ACC112 (cell line): ENCODE data around the gene VTI1A.

Source experiments
- H2AFZ ChIP-seq: fragments of 200-600 bp; sonication (generic); one replicate; pipeline ENCODE4 v1.6.0; 2017; ENCODE audit warnings: antibody characterized with exemption, low read length; ENCODE audit not compliant: unreplicated experiment
- H3K27ac ChIP-seq: fragments of 200-600 bp; sonication (generic); 2 replicates; pipeline ENCODE4 v1.5.1; 2014; ENCODE audit warnings: low read depth, mild to moderate bottlenecking, antibody characterized with exemption, low read length, moderate library complexity
- H3K27me3 ChIP-seq: fragments of 200-600 bp; sonication (generic); 2 replicates; pipeline ENCODE4 v1.6.1; 2014; ENCODE audit warnings: mild to moderate bottlenecking, antibody characterized with exemption, low read length, moderate library complexity, mixed read lengths; ENCODE audit not compliant: insufficient read depth
- H3K36me3 ChIP-seq: fragments of 200-600 bp; sonication (generic); 2 replicates; pipeline ENCODE4 v1.6.1; 2016; ENCODE audit warnings: mild to moderate bottlenecking, antibody characterized with exemption, low read length, moderate library complexity, mixed read lengths; ENCODE audit not compliant: insufficient read depth
- H3K4me1 ChIP-seq: fragments of 200-600 bp; sonication (generic); one replicate; pipeline ENCODE4 v1.6.1; 2016; ENCODE audit warnings: low read length, mixed read lengths; ENCODE audit not compliant: insufficient read depth, unreplicated experiment, control insufficient read depth
- H3K4me3 ChIP-seq: fragments of 200-600 bp; sonication (generic); 2 replicates; pipeline ENCODE4 v1.5.1; 2014; ENCODE audit warnings: mild to moderate bottlenecking, low read depth, low read length
- H3K79me2 ChIP-seq: fragments of 200-600 bp; sonication (generic); one replicate; pipeline ENCODE4 v1.6.0; 2016; ENCODE audit warnings: low read length; ENCODE audit not compliant: control insufficient read depth, unreplicated experiment, insufficient read depth

Gene VTI1A

DNA sequence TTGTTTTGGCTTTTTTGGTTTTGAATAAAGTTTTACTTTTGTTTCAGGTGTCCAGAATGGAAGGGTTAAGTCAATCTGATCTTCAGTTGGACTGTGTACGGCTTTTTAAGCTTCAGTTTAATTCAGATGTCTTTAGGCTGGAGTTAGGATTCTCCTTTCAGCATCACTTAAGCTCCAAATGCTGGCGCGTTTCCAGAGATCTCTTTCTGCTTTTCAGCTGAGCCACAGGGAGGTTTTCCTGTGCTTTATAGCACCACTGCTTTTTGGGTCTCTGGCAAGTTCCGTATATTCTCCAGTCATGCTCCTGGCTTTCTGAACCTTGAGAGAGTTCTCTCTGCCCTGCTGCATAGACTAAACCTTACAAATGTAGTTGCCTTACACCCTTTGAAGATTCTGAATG, 60.0 kb downstream of the VTI1A start:
- no peaks in the 10 kb centered on the region for H3K36me3 ChIP-seq
- H3K79me2 ChIP-seq, result no peaks in the 10 kb centered on the region
- no peaks in the 10 kb centered on the region for H3K27me3 ChIP-seq
- no peak overlapping the region for H3K27ac ChIP-seq
- H3K4me3 ChIP-seq, result no peak overlapping the region
- H3K4me1 ChIP-seq, result no peaks in the 10 kb centered on the region
- H2AFZ ChIP-seq, result no peak overlapping the region

DNA sequence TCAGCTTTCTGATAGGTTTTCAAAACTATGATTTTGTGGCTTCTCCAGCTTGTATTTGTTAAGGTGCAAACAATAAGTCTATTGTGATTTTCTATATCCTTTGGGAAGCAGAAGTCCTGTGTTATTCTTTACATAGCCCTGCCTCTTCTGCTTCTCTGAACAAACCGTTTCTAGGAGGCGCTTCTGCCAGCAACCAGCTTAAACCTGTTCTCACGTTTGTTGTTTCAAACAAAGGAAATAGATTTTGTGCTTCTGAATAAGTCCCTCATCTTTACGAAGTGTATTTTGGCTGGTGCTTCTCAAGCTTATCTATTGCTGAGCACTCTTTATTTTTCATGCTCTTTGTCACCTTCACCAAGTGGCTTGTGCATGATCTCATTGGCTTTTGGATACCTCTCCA, 61.0 kb downstream of the VTI1A start:
- Histone ChIP-seq H2AFZ (no peak overlapping the region), H3K4me1 (no peaks in the 10 kb centered on the region), H3K27me3 (no peaks in the 10 kb centered on the region), H3K79me2 (no peaks in the 10 kb centered on the region), H3K36me3 (no peaks in the 10 kb centered on the region), H3K27ac (no peak overlapping the region), H3K4me3 (no peak overlapping the region)

DNA sequence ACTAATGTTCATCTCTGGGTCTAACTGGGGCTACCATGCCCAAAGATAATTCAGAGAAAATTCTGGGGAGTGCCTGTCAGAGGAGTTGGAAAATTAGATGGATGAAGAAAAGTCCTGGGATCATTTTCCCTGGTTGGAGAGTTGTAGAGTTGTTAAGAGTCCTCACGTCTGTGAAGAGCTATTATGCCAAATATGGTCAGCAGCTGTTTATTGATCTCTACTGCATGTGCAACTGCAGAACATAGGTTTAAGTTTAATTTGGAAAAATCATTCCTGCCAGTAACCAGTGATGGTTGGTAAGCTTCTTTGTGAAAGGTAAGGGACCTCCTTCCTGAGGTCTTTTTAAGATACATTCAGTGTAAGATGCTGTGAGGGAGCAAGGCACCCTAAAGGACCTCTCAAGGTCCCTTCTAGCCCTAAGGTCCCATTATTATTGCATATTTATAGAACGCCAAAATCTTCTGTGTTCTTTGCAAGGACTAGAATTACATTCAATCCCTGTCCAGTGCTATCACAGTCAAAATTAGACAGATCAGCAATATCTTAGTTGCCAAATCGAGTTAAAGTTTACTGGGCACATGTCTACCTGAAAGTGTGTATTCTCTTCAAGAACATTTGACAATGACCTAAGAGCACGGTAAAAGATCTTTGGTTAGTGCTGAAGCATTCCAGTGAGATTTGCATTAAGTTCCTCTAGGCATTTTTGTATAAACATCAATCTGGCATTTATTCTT, 62.7 kb downstream of the VTI1A start:
- Histone ChIP-seq H3K27ac (no peak overlapping the region), H3K27me3 (no peaks in the 10 kb centered on the region), H3K4me1 (no peaks in the 10 kb centered on the region), H3K79me2 (peaks cover 2% of the 10 kb centered on the region), H3K36me3 (no peaks in the 10 kb centered on the region), H2AFZ (no peak overlapping the region), H3K4me3 (no peak overlapping the region)

DNA sequence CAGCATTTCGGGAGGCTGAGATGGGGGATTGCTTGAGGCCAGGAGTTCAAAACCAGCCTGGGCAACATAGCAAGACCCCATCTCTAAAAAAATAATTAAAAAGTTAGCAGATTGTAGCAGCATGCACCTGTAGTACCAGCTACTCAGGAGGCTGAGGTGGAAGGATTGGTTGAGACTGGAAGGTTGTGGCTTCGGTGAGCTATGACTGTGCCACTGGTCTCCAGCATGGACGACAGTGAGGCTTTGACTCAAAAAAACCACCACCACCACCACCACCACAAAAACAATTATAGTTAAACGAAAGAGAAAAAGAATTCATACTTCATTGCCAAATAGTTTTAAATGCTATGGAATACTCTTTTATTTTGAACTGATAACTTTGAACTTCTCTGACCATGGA, 63.4 kb downstream of the VTI1A start:
- Histone ChIP-seq H3K4me3 (no peak overlapping the region), H3K36me3 (no peaks in the 10 kb centered on the region), H3K79me2 (peaks cover 2% of the 10 kb centered on the region), H3K27me3 (no peaks in the 10 kb centered on the region), H2AFZ (no peak overlapping the region), H3K27ac (no peak overlapping the region), H3K4me1 (no peaks in the 10 kb centered on the region)

DNA sequence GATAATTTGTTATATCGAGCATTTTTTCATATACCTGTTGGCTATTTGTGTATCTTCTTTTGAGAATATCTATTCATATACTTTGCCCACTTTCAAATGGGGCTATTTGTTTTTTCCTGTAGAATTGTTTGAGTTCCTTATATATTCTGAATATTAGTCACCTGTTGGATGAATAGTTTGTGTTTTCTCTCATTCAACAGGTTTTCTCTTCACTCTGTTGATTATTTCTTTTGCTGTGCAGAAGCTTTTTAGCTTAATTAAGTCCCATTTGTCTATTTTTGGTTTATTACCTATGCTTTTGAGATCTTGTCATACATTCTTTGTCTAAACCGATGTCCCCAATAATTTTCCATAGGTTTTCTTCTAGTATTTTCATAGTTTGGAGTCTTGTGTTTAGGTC, 65.3 kb downstream of the VTI1A start:
- H3K4me1 ChIP-seq, result no peaks in the 10 kb centered on the region
- no peak overlapping the region for H3K4me3 ChIP-seq
- no peak overlapping the region for H2AFZ ChIP-seq

DNA sequence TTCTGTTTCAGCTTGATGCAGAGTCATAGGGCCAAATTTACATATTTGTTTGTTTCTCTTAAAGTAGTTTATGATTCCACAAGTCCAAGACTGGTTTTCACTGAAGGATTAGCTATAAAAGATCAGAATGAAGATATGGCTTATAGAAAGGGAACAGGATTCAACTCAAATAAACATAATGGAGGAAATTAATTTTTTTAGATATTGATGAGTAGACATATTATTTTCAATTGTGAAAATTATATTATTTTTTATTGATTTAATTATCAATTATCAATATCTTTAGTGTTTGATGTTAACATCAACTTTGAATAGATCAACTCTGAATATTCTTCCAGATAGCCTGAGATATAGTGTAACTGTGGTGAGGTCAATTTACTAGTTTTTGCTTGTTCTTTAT, 68.1 kb downstream of the VTI1A start:
- Histone ChIP-seq H3K27me3 (no peaks in the 10 kb centered on the region), H3K27ac (no peak overlapping the region), H2AFZ (no peak overlapping the region), H3K36me3 (no peaks in the 10 kb centered on the region), H3K4me1 (no peaks in the 10 kb centered on the region), H3K79me2 (peaks cover 2% of the 10 kb centered on the region), H3K4me3 (no peak overlapping the region)

More for the DNA sequence above, 65.3 kb downstream of the VTI1A start:
- H3K27me3 ChIP-seq, result no peaks in the 10 kb centered on the region
- no peaks in the 10 kb centered on the region for H3K36me3 ChIP-seq
- H3K79me2 ChIP-seq, result peaks cover 2% of the 10 kb centered on the region
- H3K27ac ChIP-seq, result no peak overlapping the region

DNA sequence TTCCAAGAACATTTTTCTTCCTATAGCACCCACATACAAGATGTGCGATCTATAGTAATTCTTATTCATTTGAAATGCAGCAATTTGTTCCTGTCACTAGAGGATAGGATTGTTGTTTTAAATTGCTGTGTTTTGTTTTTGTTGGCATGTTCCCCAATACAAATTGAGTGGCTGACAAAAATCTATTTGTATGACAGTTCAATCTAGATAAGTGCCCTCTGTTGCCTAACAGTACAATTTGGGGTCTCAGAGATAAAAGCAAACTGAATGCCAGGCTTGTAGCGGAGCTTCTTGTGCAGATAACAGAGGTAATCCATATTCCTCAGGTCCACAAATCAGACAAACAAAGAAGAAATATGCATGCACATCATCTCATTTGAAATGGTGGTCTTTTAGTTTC, 68.8 kb downstream of the VTI1A start:
- H3K27ac ChIP-seq, result no peak overlapping the region
- peaks cover 2% of the 10 kb centered on the region for H3K79me2 ChIP-seq
- no peaks in the 10 kb centered on the region for H3K27me3 ChIP-seq
- no peak overlapping the region for H3K4me3 ChIP-seq
- no peaks in the 10 kb centered on the region for H3K36me3 ChIP-seq
- H2AFZ ChIP-seq, result no peak overlapping the region
- H3K4me1 ChIP-seq, result no peaks in the 10 kb centered on the region

DNA sequence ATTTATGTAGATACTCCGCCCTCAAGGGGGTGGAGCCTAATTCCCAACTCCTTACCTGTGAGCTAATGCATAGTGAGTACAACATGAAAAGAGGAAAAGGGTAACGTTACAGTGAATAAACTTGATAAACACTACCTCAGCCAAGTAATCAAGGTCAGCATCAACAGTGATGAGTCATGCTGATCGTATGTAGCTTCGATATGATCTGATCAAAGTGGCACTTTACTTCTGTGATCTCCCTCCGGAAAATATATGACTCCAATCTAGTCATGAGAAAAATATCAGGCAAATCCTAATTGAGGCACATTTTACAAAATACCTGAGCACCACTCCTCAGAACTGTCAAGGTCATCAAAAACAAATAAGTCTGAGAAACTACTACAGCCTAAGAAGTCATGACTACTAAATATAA, 70.4 kb downstream of the VTI1A start:
- H3K27ac ChIP-seq, result no peak overlapping the region
- no peaks in the 10 kb centered on the region for H3K4me1 ChIP-seq
- no peak overlapping the region for H2AFZ ChIP-seq
- H3K36me3 ChIP-seq, result no peaks in the 10 kb centered on the region
- no peak overlapping the region for H3K4me3 ChIP-seq
- no peaks in the 10 kb centered on the region for H3K27me3 ChIP-seq
- H3K79me2 ChIP-seq, result peaks cover 2% of the 10 kb centered on the region

DNA sequence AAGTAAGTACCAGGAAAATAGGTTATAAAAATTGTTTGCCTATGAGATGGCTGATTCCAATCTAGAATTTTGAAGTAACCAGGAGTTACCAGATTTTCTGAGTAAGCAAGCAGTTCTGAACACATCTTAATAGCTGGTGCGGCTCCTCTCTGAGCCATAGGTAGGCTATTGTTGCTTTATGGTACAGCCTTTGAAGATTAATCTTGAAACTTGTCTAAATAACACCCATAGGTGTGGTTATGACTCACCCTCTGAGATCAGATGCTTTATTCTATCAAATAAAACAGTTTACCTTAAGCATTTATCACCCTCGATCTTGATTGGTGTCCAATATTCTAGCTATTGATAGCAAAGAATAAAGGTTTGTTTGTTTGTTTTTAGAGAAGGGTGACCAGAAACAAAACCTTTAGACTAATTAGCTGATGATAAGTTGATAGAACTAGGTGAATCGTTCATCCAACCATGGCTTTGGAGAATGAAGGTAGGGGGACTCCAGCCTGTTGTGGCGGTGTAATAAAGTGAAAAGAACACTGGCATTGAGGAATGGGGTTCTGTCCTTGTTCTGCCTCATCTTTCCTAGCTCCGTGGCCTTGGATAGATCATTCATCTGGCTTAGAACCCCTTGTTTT, 72.2 kb downstream of the VTI1A start:
- Histone ChIP-seq H3K36me3 (no peaks in the 10 kb centered on the region), H3K27ac (no peak overlapping the region), H3K4me1 (peaks cover 1% of the 10 kb centered on the region), H2AFZ (no peak overlapping the region), H3K79me2 (peaks cover 2% of the 10 kb centered on the region), H3K27me3 (no peaks in the 10 kb centered on the region), H3K4me3 (no peak overlapping the region)

DNA sequence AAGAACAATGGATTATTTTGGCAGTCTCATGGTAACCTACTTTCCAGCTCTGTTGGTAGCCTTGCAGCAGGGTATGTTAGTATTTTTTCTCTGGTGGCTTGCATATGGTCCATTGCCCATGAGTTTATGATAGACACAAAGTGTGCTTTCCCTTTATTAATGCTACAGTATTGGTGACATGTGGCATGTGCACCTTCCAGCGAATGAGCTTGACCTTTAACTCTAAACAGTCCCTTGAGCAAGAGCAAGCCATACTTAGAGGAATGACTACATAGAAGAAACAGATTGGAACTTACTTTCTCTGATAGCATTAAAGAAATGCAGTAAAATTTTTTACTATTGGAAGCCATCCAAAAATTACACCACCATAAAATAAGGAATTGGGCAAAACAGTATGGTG, 73.9 kb downstream of the VTI1A start:
- peaks cover 18% of the 10 kb centered on the region for H3K4me1 ChIP-seq
- H2AFZ ChIP-seq, result no peak overlapping the region

DNA sequence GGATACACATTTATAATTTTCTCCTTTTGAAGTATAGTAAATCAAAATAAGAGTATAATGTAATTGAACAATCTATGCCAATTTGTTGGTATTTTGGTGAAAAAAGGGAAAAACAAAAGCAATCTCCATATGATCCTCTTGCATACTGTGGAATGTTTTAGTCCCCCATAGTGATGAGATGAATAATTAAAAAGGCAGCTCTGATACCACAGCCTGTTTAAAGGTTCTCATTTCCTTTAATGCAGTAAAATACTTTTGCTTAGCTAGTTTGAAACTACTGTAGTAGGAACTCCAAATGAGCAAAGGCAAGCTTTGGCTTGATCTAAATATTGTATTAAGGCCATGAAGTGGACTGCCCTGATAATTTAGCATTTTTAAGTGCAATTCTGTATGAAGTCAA, 77.6 kb downstream of the VTI1A start:
- no peak overlapping the region for H2AFZ ChIP-seq
- no peaks in the 10 kb centered on the region for H3K27me3 ChIP-seq
- no peak overlapping the region for H3K27ac ChIP-seq
- no peaks in the 10 kb centered on the region for H3K36me3 ChIP-seq
- H3K4me3 ChIP-seq, result no peak overlapping the region
- peaks cover 38% of the 10 kb centered on the region for H3K4me1 ChIP-seq
- H3K79me2 ChIP-seq, result no peaks in the 10 kb centered on the region

More for the DNA sequence above, 73.9 kb downstream of the VTI1A start:
- H3K27ac ChIP-seq, result no peak overlapping the region
- no peaks in the 10 kb centered on the region for H3K79me2 ChIP-seq
- no peaks in the 10 kb centered on the region for H3K27me3 ChIP-seq
- no peaks in the 10 kb centered on the region for H3K36me3 ChIP-seq
- no peak overlapping the region for H3K4me3 ChIP-seq
